Gastrocnemius medialis (tissue), 4 donors: ENCODE measurements around the gene FGF4.

Experiments
- CTCF ChIP-seq, 5 experiments: fragments of 450-650 bp in 3 of 5; fragments of 200-600 bp in 2 of 5; sonication (generic) in 2 of 5; IDR thresholded peaks in 4 of 5; conservative IDR thresholded peaks in 1 of 5; 1 replicate in 4 of 5; 2 replicates in 1 of 5; pipeline ENCODE4 v1.5.1; 2016 to 2019; ENCODE audit warnings: antibody characterized with exemption in 5 of 5, mild to moderate bottlenecking in 3 of 5, moderate library complexity in 3 of 5
- POLR2A ChIP-seq, 2 donors: fragments of 450-650 bp; IDR thresholded peaks; one replicate each; pipeline ENCODE4 v1.6.1; 2017; ENCODE audit warnings: antibody characterized with exemption in 2 of 2, mild to moderate bottlenecking in 2 of 2, moderate library complexity in 2 of 2

GRCh38 chr11:69748637-69749036 is 26.5 kb downstream of the FGF4 start:
- no peak for TF ChIP-seq CTCF (IDR thresholded peaks at IDR 0.05 in 4 of 5, conservative IDR thresholded peaks at IDR 0.05 in 1 of 5)
- TF ChIP-seq POLR2A (IDR thresholded peaks at IDR 0.05): no peak
